Stimulated activated CD4-positive, alpha-beta T cell treated with anti-CD3 and anti-CD28 coated beads, Interleukin-12 subunit alpha, Interleukin-12 subunit beta, amount 100 ng/mL, for 24 hours (primary cell): ENCODE data around the gene PAN2.
"Not testable (repeated sequence)": the region's sequence is repeated elsewhere in the genome, so short reads cannot be mapped to it uniquely, and the experiment has no call there.

Experiments
- DNase-seq, 2 experiments: peaks; one replicate each; pipeline ENCODE4 v3.0.0-alpha.2; 2020; ENCODE audit warnings: low read depth in 2 of 2

Gene PAN2

GRCh38 chr12:56311003-56311402, 22.8 kb downstream of the PAN2 start:
- DNase-seq = no peak

DNA sequence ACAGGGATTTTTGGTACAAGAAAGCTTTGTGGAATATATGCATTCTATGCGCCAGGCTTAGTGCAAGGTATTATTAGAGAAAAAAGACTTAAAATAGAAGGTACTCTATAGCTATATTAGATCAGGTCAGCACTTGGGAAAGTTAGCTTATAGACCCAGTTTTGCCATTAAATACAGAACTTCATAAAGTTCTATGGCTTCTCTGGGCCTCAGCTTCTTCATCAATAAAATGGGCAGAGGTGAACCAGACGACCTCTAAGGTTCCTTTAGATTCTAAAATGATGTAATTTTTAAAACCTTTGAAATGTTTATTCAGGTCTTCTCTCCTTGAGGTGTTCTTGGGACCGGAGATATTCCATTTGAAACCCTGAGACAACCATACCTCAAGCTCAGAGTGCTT, 25.1 kb downstream of the PAN2 start:
- DNase-seq = no peak

DNA sequence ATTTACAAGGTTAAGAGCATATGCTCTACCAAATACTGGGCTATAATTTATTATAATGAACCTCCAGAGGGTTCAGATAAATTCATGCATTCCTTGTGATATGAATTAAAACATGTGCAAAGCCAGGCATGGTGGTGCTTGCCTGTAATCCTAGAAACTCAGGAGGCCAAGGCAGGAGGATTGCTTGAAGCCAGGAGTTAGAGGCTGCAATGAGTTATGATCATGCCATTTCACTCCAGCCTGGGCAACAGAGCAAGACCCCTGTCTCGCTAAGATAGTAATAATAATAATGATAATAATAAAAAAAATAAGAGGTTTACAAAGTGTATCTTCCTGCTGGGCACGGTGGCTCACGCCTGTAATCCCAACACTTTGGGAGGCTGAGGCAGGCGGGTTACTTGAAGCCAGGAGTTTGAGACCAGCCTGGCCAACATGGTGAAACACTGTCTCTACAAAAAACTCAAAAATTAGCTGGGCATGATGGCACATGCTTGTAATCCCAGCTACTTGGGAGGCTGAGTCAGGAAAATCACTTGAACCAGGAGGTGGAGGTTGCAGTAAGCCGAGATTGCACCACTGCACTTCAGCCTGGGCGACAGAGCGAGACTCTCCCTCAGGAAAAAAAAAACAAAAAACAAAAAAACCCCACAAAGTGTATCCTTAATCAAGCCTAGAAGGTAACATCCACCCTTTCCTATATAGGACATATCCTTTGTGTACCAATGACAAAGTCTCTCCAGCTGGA, 26.4 kb downstream of the PAN2 start:
- DNase-seq = no peak

GRCh38 chr12:56304872-56305590, 28.8 kb downstream of the PAN2 start:
- no peak for DNase-seq

DNA sequence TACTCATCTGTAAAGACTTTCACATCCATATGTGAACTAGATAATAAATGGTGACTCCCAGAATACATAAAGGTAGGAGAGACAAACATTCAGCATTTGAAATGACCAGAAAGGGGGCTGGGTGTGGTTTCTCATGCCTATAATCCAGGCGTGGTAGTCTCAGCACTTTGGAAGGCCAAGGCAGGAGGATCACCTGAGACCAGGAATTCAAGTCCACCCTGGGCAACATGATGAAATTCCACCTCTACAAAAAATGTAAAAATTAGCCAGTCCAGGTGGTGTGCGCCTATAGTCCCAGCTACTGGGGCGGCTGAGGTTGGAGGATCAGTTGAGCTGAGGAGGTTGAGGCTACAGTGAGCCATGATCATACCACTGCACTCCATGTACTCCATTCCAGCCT, 29.5 kb downstream of the PAN2 start:
- DNase-seq = no peak

DNA sequence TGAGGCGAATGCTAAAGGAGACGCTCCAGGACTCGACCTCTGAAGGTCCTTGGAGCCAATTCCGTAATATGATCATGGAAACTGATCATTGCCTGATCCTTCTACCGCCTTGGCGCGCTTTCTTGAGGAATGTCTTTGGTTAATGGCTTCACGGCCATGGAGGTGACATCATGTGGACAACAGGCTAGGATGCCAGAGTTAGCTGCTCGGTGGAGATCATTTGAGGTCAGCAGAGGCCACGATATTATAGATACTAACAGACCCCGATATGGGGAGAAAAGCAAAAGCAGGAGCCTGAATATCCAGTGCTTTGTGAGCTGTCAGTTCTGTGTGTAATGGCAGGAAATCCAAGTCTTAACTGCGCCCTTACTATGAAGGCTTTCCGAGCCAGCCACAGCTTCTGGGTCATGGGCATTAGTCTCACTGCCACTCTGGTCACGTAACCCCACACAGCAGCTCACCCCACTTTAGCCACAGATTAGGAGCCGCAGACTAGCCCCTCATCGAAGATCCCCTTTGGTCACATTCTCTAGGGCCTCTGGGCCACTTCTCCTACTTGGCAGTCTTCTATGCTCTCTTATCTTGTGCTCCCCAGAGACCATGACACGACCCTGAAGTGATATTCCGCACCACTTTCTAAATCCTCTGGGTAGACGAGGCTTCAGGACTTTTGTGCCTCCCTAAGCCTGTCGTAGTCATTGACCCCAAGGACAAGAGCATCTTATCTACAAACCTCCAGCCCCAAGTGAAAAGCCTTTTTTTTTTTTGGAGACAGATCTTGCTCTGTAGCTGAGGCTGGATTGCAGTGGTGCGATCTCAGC, 32.9 kb downstream of the PAN2 start:
- DNase-seq = no peak

- DNase-seq = peak; percentile 96 to 99
These were observed 33.8 kb downstream of the PAN2 start, which contains the start of gene CS for GRCh38 chr12:56299853-56300643. Gene CS, minus strand, starts transcription at chr12:56300330. Its CDS starts 129 bp downstream, at chr12:56300201.

- no peak for DNase-seq
These were observed 34.4 kb downstream of the PAN2 start for GRCh38 chr12:56299308-56299852.

GRCh38 chr12:56298828-56299227, 35.0 kb downstream of the PAN2 start:
- DNase-seq = no peak

- no peak for DNase-seq
These were observed 36.4 kb downstream of the PAN2 start for GRCh38 chr12:56297400-56297799.

DNA sequence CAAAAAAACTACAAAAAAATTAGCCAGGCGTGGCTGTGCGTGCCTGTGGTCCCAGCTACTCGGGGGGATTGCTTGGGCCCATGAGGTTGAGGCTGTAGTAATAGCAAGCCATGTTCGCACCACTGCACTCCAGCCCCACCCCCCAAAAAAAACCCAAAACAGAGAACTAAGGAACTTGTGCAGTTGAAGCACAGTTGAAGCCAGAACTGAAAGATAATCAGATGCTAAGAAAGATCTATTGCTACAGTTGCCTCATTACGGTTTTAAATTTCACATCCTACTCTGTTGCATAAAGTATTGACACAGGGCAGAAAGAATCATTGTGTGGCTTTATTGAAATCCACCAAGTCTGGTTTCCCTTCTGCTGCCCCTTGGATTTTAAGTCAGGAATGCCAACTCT, 37.5 kb downstream of the PAN2 start:
- DNase-seq = no peak

DNA sequence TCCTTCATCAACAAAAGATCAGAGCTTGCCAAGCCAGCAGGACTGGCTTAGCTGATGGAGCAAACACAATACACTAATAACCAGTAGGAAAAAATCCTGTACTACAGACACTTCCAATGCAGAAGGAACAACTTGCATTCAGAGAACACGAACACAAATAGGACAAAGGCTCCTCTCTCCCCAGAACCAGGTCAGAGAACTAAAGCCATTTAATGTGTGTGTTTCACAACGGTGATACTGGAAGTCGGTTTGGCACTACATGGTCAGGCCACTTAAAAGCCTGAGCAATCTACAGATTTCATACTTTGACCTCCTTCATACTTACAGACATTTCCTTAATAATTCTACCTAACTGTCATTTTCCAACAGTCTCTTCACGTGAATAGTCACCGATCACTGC, 40.0 kb downstream of the PAN2 start:
- no peak for DNase-seq

DNA sequence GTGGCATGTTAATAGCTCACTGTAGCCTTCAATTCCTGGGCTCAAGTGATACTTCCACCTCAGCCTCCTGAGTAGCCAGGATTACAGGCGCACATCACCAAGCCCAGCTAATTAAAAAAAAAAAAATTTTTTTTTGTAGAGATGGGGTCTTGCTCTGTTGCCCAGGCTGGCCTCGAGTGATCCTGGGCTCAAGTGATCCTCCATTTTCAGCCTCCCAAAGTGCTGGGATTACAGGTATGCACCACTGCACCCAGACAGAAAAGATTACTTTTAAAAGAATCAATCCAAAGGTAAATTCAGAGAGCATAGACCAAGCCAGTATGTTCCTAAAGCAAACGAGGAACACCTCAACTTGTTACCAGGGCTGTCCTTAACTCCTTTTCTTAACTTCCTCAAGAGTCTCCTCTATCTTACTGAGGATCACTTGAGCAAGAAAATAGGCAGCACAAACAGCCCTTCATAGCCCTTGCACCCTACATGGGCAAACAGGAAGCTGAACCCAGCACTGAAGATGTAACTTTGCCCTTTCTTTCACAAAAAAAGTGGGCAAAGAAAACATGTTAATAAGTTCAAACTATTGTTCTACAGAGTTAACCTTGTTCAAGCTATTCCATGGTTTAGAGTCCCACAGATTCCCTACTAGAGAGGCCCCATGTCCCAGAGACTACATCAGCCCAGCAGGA, 45.0 kb downstream of the PAN2 start:
- no peak for DNase-seq

- no peak for DNase-seq
These were observed 47.6 kb downstream of the PAN2 start for GRCh38 chr12:56286044-56286830.

DNA sequence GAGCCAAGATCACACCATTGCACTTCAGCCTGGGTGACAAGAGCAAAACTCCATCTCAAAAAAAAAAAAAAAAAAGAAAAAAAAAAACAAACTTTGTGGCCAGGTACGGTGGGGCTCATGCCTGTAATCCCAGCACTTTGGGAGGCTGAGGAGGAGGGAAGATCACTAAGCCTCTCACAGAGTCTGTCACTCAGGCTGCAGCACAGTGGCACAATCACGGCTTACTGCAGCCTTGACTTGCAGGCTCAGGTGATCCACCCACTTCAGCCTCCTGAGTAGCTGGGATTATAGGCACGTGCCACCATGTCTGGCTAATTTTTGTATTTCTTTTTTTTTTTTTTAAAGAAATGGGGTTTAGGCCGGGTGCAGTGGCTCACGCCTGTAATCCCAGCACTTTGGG, 49.5 kb downstream of the PAN2 start:
- not testable (repeated sequence) for DNase-seq

GRCh38 chr12:56282579-56282978, 51.2 kb downstream of the PAN2 start:
- DNase-seq = no peak

DNA sequence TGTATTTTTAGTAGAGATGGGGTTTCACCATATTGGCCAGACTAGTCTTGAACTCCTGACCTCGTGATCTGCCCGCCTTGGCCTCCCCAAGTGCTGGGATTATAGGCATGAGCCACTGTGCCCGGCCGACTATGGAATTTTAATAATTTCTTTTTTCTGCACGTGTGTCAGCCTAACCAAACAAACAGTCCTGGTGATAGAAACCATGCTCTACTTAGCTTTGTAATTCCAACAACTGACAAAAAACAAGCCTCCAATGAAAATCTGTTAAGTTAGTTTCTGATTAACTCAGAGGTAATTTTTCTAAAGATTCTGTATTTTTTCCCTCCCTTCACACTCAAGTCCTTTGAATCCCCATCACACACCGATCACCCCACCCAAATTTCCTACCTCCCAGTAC, 51.8 kb downstream of the PAN2 start:
- DNase-seq = no peak

DNA sequence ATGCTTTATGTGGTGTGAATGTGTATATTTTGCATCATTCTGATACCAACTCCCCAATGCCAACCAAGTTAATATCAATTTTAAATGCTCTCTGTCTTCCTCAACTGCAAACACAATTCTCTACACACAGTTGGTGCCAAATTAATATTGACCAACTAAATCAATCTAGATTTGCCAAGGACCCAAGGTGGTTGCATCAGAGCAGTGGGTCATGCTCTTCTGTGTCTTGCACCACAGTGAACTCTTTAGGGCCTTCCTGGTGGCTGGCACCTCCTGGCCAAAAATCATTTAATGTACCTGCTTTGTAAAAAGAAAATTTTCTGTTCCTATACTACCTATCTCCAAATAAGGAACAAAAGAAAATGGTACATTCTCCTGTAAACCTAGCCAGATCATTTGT, 53.0 kb downstream of the PAN2 start:
- no peak for DNase-seq

DNA sequence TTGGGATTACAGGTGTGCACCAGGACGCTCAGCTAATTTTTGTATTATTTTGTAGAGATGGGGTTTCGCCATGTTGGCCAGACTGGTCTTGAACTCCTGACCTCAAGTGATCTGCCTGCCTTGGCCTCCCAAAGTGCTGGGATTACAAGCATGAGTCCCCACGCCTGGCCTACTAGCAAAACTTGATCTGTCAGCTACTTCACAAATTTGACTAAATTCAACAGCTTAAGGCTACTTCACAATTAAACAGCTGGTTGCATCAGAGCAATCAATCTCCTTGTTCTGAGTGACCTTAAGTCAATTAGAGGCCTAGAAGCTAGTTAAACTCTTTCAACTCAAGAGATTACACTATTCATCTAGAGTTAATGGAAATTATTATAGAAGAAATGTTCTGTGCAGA, 54.9 kb downstream of the PAN2 start:
- DNase-seq = no peak

DNA sequence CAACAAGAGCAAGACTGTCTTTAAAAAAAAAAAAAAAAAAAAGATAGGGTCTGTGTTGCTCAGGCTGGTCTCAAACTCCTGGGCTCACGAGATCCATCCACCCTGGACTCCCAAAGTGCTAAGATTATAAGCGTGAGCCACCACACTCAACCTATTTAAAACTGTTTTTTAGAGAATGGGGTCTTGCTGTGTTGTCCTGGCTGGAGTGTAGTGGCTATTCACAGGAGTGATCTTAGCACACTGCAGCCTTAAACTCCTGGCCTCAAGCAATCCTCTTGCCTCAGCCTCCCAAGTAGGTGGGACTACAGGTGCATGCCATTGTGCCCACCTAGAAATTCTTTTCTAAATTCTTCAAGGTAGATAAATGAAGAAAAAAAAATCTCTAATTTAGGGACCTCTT, 59.5 kb downstream of the PAN2 start:
- no peak for DNase-seq
